ENCODE measurements around the gene PRKACG.
A peak's percentile ranks its signal among the peaks of the same experiment; 100 is the strongest.

PRKACG gene

DNA sequence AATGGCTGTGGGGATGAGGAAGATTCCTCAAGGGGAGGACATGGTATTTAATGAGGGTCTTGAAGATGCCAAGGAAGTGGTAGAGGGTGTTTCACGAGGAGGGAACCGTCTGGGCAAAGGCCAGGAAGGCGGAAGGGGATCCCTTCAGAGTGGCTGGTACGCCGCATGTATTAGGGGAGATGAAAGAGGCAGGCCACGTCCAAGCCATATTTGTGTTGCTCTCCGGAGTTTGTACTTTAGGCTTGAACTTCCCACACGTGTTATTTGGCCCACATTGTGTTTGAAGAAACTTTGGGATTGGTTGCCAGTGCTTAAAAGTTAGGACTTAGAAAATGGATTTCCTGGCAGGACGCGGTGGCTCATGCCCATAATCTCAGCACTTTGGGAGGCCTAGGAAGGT, 22.9 kb upstream of the PRKACG start:
- TF ChIP-seq, protein P1, sequence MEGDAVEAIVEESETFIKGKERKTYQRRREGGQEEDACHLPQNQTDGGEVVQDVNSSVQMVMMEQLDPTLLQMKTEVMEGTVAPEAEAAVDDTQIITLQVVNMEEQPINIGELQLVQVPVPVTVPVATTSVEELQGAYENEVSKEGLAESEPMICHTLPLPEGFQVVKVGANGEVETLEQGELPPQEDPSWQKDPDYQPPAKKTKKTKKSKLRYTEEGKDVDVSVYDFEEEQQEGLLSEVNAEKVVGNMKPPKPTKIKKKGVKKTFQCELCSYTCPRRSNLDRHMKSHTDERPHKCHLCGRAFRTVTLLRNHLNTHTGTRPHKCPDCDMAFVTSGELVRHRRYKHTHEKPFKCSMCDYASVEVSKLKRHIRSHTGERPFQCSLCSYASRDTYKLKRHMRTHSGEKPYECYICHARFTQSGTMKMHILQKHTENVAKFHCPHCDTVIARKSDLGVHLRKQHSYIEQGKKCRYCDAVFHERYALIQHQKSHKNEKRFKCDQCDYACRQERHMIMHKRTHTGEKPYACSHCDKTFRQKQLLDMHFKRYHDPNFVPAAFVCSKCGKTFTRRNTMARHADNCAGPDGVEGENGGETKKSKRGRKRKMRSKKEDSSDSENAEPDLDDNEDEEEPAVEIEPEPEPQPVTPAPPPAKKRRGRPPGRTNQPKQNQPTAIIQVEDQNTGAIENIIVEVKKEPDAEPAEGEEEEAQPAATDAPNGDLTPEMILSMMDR (IDR thresholded peaks at IDR 0.05; ENCODE audit: control insufficient read depth, extremely low read depth, insufficient read depth) = no peak

DNA sequence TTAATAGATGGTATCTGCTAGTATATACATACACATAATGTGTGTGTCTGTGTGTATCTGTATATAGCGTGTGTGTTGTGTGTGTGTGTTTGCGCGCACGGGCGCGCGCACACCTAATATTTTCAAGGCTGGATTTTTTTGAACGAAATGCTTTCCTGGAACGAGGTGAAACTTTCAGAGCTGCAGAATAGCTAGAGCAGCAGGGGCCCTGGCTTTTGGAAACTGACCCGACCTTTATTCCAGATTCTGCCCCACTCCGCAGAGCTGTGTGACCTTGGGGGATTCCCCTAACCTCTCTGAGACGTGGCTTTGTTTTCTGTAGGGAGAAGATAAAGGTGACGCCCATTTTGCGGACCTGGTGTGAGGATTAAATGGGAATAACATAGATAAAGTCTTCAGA, 22.4 kb upstream of the PRKACG start:
- H3K4me3 ChIP-seq (ENCODE audit: low read depth, low read length) = peak overlapping the region; percentile 89
- no peak for DNase-seq (ENCODE audit: low read depth)
- TF ChIP-seq, protein P1 (IDR thresholded peaks at IDR 0.05; ENCODE audit: control insufficient read depth, extremely low read depth, insufficient read depth) = no peak

More for the DNA sequence above, 22.9 kb upstream of the PRKACG start:
- peak overlapping the region; percentile 89 for H3K4me3 ChIP-seq (ENCODE audit: low read depth, low read length)
- no peak for DNase-seq (ENCODE audit: low read depth)

DNA sequence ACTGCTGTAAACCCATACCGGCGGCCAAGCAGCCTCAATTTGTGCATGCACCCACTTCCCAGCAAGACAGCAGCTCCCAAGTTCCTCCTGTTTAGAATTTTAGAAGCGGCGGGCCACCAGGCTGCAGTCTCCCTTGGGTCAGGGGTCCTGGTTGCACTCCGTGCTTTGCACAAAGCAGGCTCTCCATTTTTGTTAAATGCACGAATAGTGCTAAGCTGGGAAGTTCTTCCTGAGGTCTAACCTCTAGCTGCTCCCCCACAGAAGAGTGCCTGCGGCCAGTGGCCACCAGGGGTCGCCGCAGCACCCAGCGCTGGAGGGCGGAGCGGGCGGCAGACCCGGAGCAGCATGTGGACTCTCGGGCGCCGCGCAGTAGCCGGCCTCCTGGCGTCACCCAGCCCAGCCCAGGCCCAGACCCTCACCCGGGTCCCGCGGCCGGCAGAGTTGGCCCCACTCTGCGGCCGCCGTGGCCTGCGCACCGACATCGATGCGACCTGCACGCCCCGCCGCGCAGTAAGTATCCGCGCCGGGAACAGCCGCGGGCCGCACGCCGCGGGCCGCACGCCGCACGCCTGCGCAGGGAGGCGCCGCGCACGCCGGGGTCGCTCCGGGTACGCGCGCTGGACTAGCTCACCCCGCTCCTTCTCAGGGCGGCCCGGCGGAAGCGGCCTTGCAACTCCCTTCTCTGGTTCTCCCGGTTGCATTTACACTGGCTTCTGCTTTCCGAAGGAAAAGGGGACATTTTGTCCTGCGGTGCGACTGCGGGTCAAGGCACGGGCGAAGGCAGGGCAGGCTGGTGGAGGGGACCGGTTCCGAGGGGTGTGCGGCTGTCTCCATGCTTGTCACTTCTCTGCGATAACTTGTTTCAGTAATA, 21.8 kb upstream of the PRKACG start, which contains the start of gene FXN:
Gene FXN (plus strand): TSS at position 315 of the 871 bp plus-strand sequence. CDS start 31 bp downstream, at position 346.
- TF ChIP-seq, protein P1 (IDR thresholded peaks at IDR 0.05; ENCODE audit: control insufficient read depth, extremely low read depth, insufficient read depth) = peak; percentile 98
- peak; percentile 37 for DNase-seq (ENCODE audit: low read depth)
- H3K4me3 ChIP-seq (ENCODE audit: low read depth, low read length) = peak within 1 kb of the TSS; percentile 89

DNA sequence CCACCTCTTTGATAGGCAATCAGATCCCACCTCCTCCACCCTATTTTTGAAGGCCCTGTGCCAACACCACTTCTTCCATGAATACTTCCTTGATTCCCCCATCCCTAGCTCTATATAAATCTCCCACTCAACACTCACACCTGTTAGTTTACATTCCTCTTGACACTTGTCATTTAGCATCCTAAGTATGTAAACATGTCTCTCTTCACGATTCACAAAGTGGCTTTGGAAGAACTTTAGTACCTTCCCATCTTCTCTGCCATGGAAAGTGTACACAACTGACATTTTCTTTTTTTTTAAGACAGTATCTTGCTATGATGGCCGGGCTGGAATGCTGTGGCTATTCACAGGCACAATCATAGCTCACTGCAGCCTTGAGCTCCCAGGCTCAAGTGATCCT, 20.2 kb upstream of the PRKACG start:
- H3K4me3 ChIP-seq (ENCODE audit: low read depth, low read length) = no peak overlapping the region
- no peak for DNase-seq (ENCODE audit: low read depth)
- TF ChIP-seq, protein P1 (IDR thresholded peaks at IDR 0.05; ENCODE audit: control insufficient read depth, extremely low read depth, insufficient read depth) = no peak

DNA sequence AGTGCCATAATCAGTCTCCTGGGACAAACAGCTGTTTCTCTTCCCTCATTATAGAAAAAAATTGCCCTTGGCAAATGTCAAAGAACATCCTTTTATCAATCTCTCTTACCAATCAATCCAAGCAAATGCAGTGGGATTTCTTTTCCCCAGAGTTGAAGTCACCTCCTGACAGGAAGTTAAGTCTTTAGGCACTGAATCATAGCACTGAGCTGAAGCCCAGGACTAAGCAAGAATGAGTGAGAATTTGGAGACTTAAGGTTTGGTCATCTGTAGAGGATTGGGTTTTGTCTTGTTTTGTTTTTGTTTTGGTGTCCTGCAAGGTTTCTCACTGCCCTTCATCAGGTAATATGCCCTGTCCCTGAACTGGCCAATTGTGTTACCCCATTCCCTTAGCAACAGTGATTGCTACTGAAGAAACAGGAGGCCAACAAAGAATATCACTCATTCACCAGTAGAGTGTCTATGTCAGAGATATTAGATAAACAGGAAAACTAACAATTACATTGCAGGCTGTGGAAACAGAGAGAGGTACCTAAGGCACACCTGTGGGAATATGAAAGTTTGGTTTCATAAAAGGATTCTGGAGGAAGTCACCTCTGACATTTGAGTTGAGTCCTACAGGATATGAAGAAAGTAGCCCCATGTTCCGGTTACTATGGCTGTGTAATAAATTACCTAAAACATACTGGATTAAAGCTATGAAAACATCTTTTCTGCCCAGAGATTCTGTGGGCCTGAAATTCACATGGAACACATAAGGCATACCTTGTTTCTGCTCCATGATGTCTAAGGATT, 17.1 kb upstream of the PRKACG start:
- no peak for DNase-seq (ENCODE audit: low read depth)
- no peak overlapping the region for H3K4me3 ChIP-seq (ENCODE audit: low read depth, low read length)
- TF ChIP-seq, protein P1 (IDR thresholded peaks at IDR 0.05; ENCODE audit: control insufficient read depth, extremely low read depth, insufficient read depth) = no peak

DNA sequence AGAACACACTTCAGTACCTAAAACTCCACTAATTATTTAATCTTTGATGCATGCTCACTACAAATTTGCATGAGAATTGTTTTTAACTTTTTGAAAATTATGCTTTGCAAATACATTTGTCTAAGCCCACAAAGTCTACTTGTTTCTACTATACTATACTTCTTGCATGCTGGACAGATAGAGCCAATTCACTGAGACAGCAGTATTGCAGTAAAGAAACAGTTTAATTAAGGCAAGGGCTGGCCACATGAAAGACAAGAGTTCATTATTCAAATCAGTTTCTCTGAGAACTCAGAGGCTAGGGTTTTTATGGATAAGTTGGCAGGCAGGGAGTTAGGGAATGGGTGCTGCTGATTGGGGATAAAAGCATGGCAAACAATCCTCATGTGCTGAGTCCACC, 15.6 kb upstream of the PRKACG start:
- TF ChIP-seq, protein P1 (IDR thresholded peaks at IDR 0.05; ENCODE audit: control insufficient read depth, extremely low read depth, insufficient read depth) = no peak
- no peak for DNase-seq (ENCODE audit: low read depth)
- no peak overlapping the region for H3K4me3 ChIP-seq (ENCODE audit: low read depth, low read length)
